Activated T-helper 17 cell treated with anti-CD3 and anti-CD28 coated beads, Interleukin-2, amount 50 U/mL, for 72 hours (primary cell): ENCODE measurements around the gene PRAMEF15. TPM values are rescaled to one million over a fixed set of nuclear protein-coding genes. Genes with fewer than 3 reads are reported as not detected.
"Not testable (repeated sequence)": the region's sequence is repeated elsewhere in the genome, so short reads cannot be mapped to it uniquely, and the experiment has no call there.

Source experiments
- ATAC-seq: fragments of 150-1000 bp; cut with Tn5 transposase; replicated peaks from 2 replicates; pipeline ENCODE4 v1.10.0; 2021; ENCODE audit warnings: mild to moderate bottlenecking, moderate library complexity
- H3K27ac Mint-ChIP-seq: one replicate; pipeline ENCODE4 v1.8.0; 2022; ENCODE audit warnings: mixed read lengths
- H3K27me3 Mint-ChIP-seq: one replicate; pipeline ENCODE4 v1.8.0; 2022; ENCODE audit warnings: mixed read lengths
- H3K36me3 Mint-ChIP-seq: one replicate; pipeline ENCODE4 v1.8.0; 2022; ENCODE audit warnings: low read depth, mild to moderate bottlenecking, mixed read lengths
- H3K4me1 Mint-ChIP-seq: one replicate; pipeline ENCODE4 v1.8.0; 2022; ENCODE audit warnings: mixed read lengths
- H3K4me3 Mint-ChIP-seq: one replicate; pipeline ENCODE4 v1.8.0; 2022; ENCODE audit warnings: mild to moderate bottlenecking, mixed read lengths
- H3K9me3 Mint-ChIP-seq: one replicate; pipeline ENCODE4 v1.8.0; 2022; ENCODE audit warnings: mixed read lengths
- total RNA-seq, 2 donors: library from RNA; stranded (reverse); gene quantifications; one replicate each; pipeline ENCODE4 v1.2.3, GENCODE V29; 2022

PRAMEF15 gene
- total RNA-seq = not detected

- not testable (repeated sequence) for H3K9me3 Mint-ChIP-seq, ATAC-seq, H3K27me3 Mint-ChIP-seq, H3K4me1 Mint-ChIP-seq, H3K27ac Mint-ChIP-seq, H3K36me3 Mint-ChIP-seq, H3K4me3 Mint-ChIP-seq
Observed at GRCh38 chr1:13315281-13315680, at the start of gene PRAMEF15. Gene PRAMEF15 (plus strand): TSS chr1:13315581. CDS start chr1:13318408, 2,827 bp downstream.

GRCh38 chr1:13277016-13277415, 38.4 kb upstream of the PRAMEF15 start:
- ATAC-seq, H3K4me1 Mint-ChIP-seq, H3K27me3 Mint-ChIP-seq, H3K9me3 Mint-ChIP-seq, H3K27ac Mint-ChIP-seq, H3K36me3 Mint-ChIP-seq, H3K4me3 Mint-ChIP-seq: not testable (repeated sequence)

- ATAC-seq, H3K9me3 Mint-ChIP-seq, H3K36me3 Mint-ChIP-seq, H3K4me3 Mint-ChIP-seq, H3K27ac Mint-ChIP-seq, H3K4me1 Mint-ChIP-seq, H3K27me3 Mint-ChIP-seq: not testable (repeated sequence)
Observed at GRCh38 chr1:13279617-13280016, 35.8 kb upstream of the PRAMEF15 start.

- not testable (repeated sequence) for H3K27ac Mint-ChIP-seq, ATAC-seq, H3K27me3 Mint-ChIP-seq, H3K9me3 Mint-ChIP-seq, H3K4me1 Mint-ChIP-seq, H3K4me3 Mint-ChIP-seq, H3K36me3 Mint-ChIP-seq
Observed at GRCh38 chr1:13285037-13285436, 30.3 kb upstream of the PRAMEF15 start, which contains the start of gene PRAMEF8. Gene PRAMEF8 (minus strand): TSS chr1:13285137. CDS start chr1:13284091, 1,046 bp downstream.

GRCh38 chr1:13289030-13289429, 26.4 kb upstream of the PRAMEF15 start:
- H3K9me3 Mint-ChIP-seq, H3K36me3 Mint-ChIP-seq, H3K27me3 Mint-ChIP-seq, H3K4me1 Mint-ChIP-seq, H3K27ac Mint-ChIP-seq, H3K4me3 Mint-ChIP-seq, ATAC-seq: not testable (repeated sequence)

GRCh38 chr1:13297216-13297931, 18.0 kb upstream of the PRAMEF15 start:
- H3K4me3 Mint-ChIP-seq, H3K9me3 Mint-ChIP-seq, ATAC-seq, H3K27ac Mint-ChIP-seq, H3K36me3 Mint-ChIP-seq, H3K4me1 Mint-ChIP-seq, H3K27me3 Mint-ChIP-seq: not testable (repeated sequence)

GRCh38 chr1:13298699-13299098, 16.7 kb upstream of the PRAMEF15 start:
- H3K27ac Mint-ChIP-seq, H3K27me3 Mint-ChIP-seq, H3K4me1 Mint-ChIP-seq, ATAC-seq, H3K36me3 Mint-ChIP-seq, H3K4me3 Mint-ChIP-seq, H3K9me3 Mint-ChIP-seq: not testable (repeated sequence)

- H3K4me3 Mint-ChIP-seq, H3K27ac Mint-ChIP-seq: not testable (repeated sequence)
Observed at GRCh38 chr1:13302197-13302596, 13.2 kb upstream of the PRAMEF15 start.

GRCh38 chr1:13303239-13303638, 12.1 kb upstream of the PRAMEF15 start, which contains the start of gene PRAMEF33:
Gene PRAMEF33 (plus strand): TSS chr1:13303539. CDS start chr1:13305955, 2,416 bp downstream.
- not testable (repeated sequence) for H3K27me3 Mint-ChIP-seq, H3K4me1 Mint-ChIP-seq, H3K36me3 Mint-ChIP-seq, H3K27ac Mint-ChIP-seq, ATAC-seq, H3K9me3 Mint-ChIP-seq, H3K4me3 Mint-ChIP-seq

More at GRCh38 chr1:13302197-13302596, 13.2 kb upstream of the PRAMEF15 start:
- not testable (repeated sequence) for ATAC-seq, H3K27me3 Mint-ChIP-seq, H3K9me3 Mint-ChIP-seq, H3K36me3 Mint-ChIP-seq, H3K4me1 Mint-ChIP-seq

- not testable (repeated sequence) for H3K4me1 Mint-ChIP-seq, H3K4me3 Mint-ChIP-seq, H3K9me3 Mint-ChIP-seq, H3K36me3 Mint-ChIP-seq, H3K27me3 Mint-ChIP-seq, ATAC-seq, H3K27ac Mint-ChIP-seq
Observed at GRCh38 chr1:13342496-13342895, 27.1 kb downstream of the PRAMEF15 start.

- not testable (repeated sequence) for H3K36me3 Mint-ChIP-seq, H3K27me3 Mint-ChIP-seq, H3K4me1 Mint-ChIP-seq, H3K9me3 Mint-ChIP-seq, H3K27ac Mint-ChIP-seq, H3K4me3 Mint-ChIP-seq, ATAC-seq
Observed at GRCh38 chr1:13347034-13347433, 31.7 kb downstream of the PRAMEF15 start, which contains the start of gene PRAMEF14. Gene PRAMEF14 (minus strand): TSS chr1:13347134. CDS start chr1:13345314, 1,820 bp downstream.

GRCh38 chr1:13353476-13353875, 38.1 kb downstream of the PRAMEF15 start:
- not testable (repeated sequence) for H3K4me3 Mint-ChIP-seq, H3K4me1 Mint-ChIP-seq, ATAC-seq, H3K9me3 Mint-ChIP-seq, H3K36me3 Mint-ChIP-seq, H3K27ac Mint-ChIP-seq, H3K27me3 Mint-ChIP-seq

GRCh38 chr1:13354475-13354874, 39.1 kb downstream of the PRAMEF15 start:
- H3K27ac Mint-ChIP-seq, H3K9me3 Mint-ChIP-seq, H3K4me1 Mint-ChIP-seq, ATAC-seq, H3K27me3 Mint-ChIP-seq, H3K4me3 Mint-ChIP-seq, H3K36me3 Mint-ChIP-seq: not testable (repeated sequence)

GRCh38 chr1:13356774-13357173, 41.4 kb downstream of the PRAMEF15 start:
- not testable (repeated sequence) for H3K27ac Mint-ChIP-seq, H3K36me3 Mint-ChIP-seq, H3K9me3 Mint-ChIP-seq, H3K27me3 Mint-ChIP-seq, ATAC-seq, H3K4me3 Mint-ChIP-seq, H3K4me1 Mint-ChIP-seq

- H3K9me3 Mint-ChIP-seq, H3K4me3 Mint-ChIP-seq, H3K4me1 Mint-ChIP-seq, H3K36me3 Mint-ChIP-seq, H3K27ac Mint-ChIP-seq, ATAC-seq, H3K27me3 Mint-ChIP-seq: not testable (repeated sequence)
Observed at GRCh38 chr1:13362364-13362763, 47.0 kb downstream of the PRAMEF15 start.

- H3K4me3 Mint-ChIP-seq, ATAC-seq: not testable (repeated sequence)
Observed at GRCh38 chr1:13364928-13365327, 49.5 kb downstream of the PRAMEF15 start.

More at GRCh38 chr1:13364928-13365327, 49.5 kb downstream of the PRAMEF15 start:
- not testable (repeated sequence) for H3K27ac Mint-ChIP-seq, H3K27me3 Mint-ChIP-seq, H3K4me1 Mint-ChIP-seq, H3K36me3 Mint-ChIP-seq, H3K9me3 Mint-ChIP-seq
